Skeletal muscle tissue (tissue), 4 donors: Measurements from ENCODE around the gene APBA1. TPM values are rescaled to one million over a fixed set of nuclear protein-coding genes. Genes with fewer than 3 reads are reported as not detected.

Experiments
- H3K27ac ChIP-seq: one replicate; pipeline ENCODE4 v1.7.0; 2013; ENCODE audit warnings: mild to moderate bottlenecking, low read depth, low read length, inconsistent platforms
- H3K27me3 ChIP-seq, 3 donors: one replicate each; pipeline ENCODE4 v1.7.0; 2013; ENCODE audit warnings: low read length in 3 of 3; ENCODE audit not compliant: control insufficient read depth in 3 of 3, insufficient read depth in 3 of 3
- H3K36me3 ChIP-seq, 3 donors: one replicate each; pipeline ENCODE4 v1.7.0; 2013; ENCODE audit warnings: low read length in 3 of 3; ENCODE audit not compliant: control insufficient read depth in 3 of 3, insufficient read depth in 3 of 3
- H3K4me1 ChIP-seq, 3 donors: one replicate each; pipeline ENCODE4 v1.7.0; 2013; ENCODE audit warnings: low read length in 3 of 3, mild to moderate bottlenecking in 3 of 3; ENCODE audit not compliant: control insufficient read depth in 3 of 3, insufficient read depth in 3 of 3
- H3K4me3 ChIP-seq, 3 donors: one replicate each; pipeline ENCODE4 v1.7.0; 2013; ENCODE audit warnings: low read length in 3 of 3
- H3K9ac ChIP-seq, 3 donors: one replicate each; pipeline ENCODE4 v1.7.0; 2013; ENCODE audit warnings: low read length in 3 of 3, mild to moderate bottlenecking in 3 of 3, moderate library complexity in 2 of 3, low read depth in 1 of 3
- H3K9me3 ChIP-seq, 3 donors: one replicate each; pipeline ENCODE4 v1.7.0; 2013; ENCODE audit warnings: low read length in 3 of 3; ENCODE audit not compliant: control insufficient read depth in 3 of 3
- total RNA-seq: library from RNA; depleted of rRNA; stranded (reverse); fragments of >200 nt; gene quantifications from one replicate; pipeline ENCODE4 v1.2.3, GENCODE V29; 2014
- donor health status: Osteomylitis.

The APBA1 gene
- total RNA-seq, 1 donor from 2014 or later: 2.6 TPM

- no peak overlapping the region for H3K4me3 ChIP-seq
- H3K27ac ChIP-seq: no peak overlapping the region
- no peaks in the 10 kb centered on the region for H3K27me3 ChIP-seq
- H3K9ac ChIP-seq: no peak overlapping the region
- H3K36me3 ChIP-seq: no peaks in the 10 kb centered on the region
- H3K9me3 ChIP-seq: no peaks in the 10 kb centered on the region
- no peaks in the 10 kb centered on the region for H3K4me1 ChIP-seq
These were observed 123.5 kb downstream of the APBA1 start for GRCh38 chr9:69548681-69549080.

GRCh38 chr9:69546265-69546664 is 125.9 kb downstream of the APBA1 start:
- Histone ChIP-seq H3K9me3 (no peaks in the 10 kb centered on the region), H3K27me3 (no peaks in the 10 kb centered on the region), H3K4me3 (no peak overlapping the region), H3K27ac (no peak overlapping the region), H3K9ac (no peak overlapping the region), H3K4me1 (peaks cover 0 to 7% (median 0%) of the 10 kb centered on the region in 3 donors), H3K36me3 (no peaks in the 10 kb centered on the region)

- Histone ChIP-seq H3K9me3 (no peaks in the 10 kb centered on the region), H3K4me3 (no peak overlapping the region), H3K4me1 (peaks cover 0 to 7% (median 0%) of the 10 kb centered on the region in 3 donors), H3K27ac (no peak overlapping the region), H3K27me3 (no peaks in the 10 kb centered on the region), H3K36me3 (no peaks in the 10 kb centered on the region), H3K9ac (peak overlapping the region in 1 of 3 donors; percentile 52)
These were observed 129.0 kb downstream of the APBA1 start for GRCh38 chr9:69542942-69543704.

- H3K9me3 ChIP-seq: no peaks in the 10 kb centered on the region
- no peak overlapping the region for H3K9ac ChIP-seq
- no peak overlapping the region for H3K27ac ChIP-seq
- H3K27me3 ChIP-seq: no peaks in the 10 kb centered on the region
- no peak overlapping the region for H3K4me3 ChIP-seq
- H3K36me3 ChIP-seq: no peaks in the 10 kb centered on the region
- H3K4me1 ChIP-seq: peaks cover 0 to 7% (median 0%) of the 10 kb centered on the region in 3 donors
These were observed 130.1 kb downstream of the APBA1 start for GRCh38 chr9:69542058-69542457.

GRCh38 chr9:69535911-69536310 is 136.3 kb downstream of the APBA1 start:
- no peaks in the 10 kb centered on the region for H3K9me3 ChIP-seq
- no peak overlapping the region for H3K27ac ChIP-seq
- no peak overlapping the region for H3K9ac ChIP-seq
- no peaks in the 10 kb centered on the region for H3K36me3 ChIP-seq
- H3K4me3 ChIP-seq: no peak overlapping the region
- no peaks in the 10 kb centered on the region for H3K27me3 ChIP-seq
- no peaks in the 10 kb centered on the region for H3K4me1 ChIP-seq

- H3K27me3 ChIP-seq: no peaks in the 10 kb centered on the region
- no peak overlapping the region for H3K27ac ChIP-seq
- no peaks in the 10 kb centered on the region for H3K9me3 ChIP-seq
- H3K4me1 ChIP-seq: no peaks in the 10 kb centered on the region
- no peaks in the 10 kb centered on the region for H3K36me3 ChIP-seq
- no peak overlapping the region for H3K9ac ChIP-seq
- H3K4me3 ChIP-seq: no peak overlapping the region
These were observed 136.8 kb downstream of the APBA1 start for GRCh38 chr9:69535286-69535832.

- no peaks in the 10 kb centered on the region for H3K27me3 ChIP-seq
- H3K4me3 ChIP-seq: no peak overlapping the region
- no peaks in the 10 kb centered on the region for H3K4me1 ChIP-seq
- H3K36me3 ChIP-seq: no peaks in the 10 kb centered on the region
- no peaks in the 10 kb centered on the region for H3K9me3 ChIP-seq
- H3K27ac ChIP-seq: no peak overlapping the region
- no peak overlapping the region for H3K9ac ChIP-seq
These were observed 139.8 kb downstream of the APBA1 start for GRCh38 chr9:69532396-69532795.

- H3K27me3 ChIP-seq: no peaks in the 10 kb centered on the region
- H3K4me1 ChIP-seq: no peaks in the 10 kb centered on the region
- no peak overlapping the region for H3K27ac ChIP-seq
- no peak overlapping the region for H3K9ac ChIP-seq
- H3K36me3 ChIP-seq: no peaks in the 10 kb centered on the region
- no peaks in the 10 kb centered on the region for H3K9me3 ChIP-seq
- no peak overlapping the region for H3K4me3 ChIP-seq
These were observed 144.7 kb downstream of the APBA1 start for GRCh38 chr9:69527454-69527853.

- H3K27ac ChIP-seq: no peak overlapping the region
- no peaks in the 10 kb centered on the region for H3K4me1 ChIP-seq
- H3K9ac ChIP-seq: no peak overlapping the region
- H3K9me3 ChIP-seq: no peaks in the 10 kb centered on the region
- no peak overlapping the region for H3K4me3 ChIP-seq
- no peaks in the 10 kb centered on the region for H3K36me3 ChIP-seq
- no peaks in the 10 kb centered on the region for H3K27me3 ChIP-seq
These were observed 145.5 kb downstream of the APBA1 start for GRCh38 chr9:69526699-69527098.

GRCh38 chr9:69519470-69520240 is 152.5 kb downstream of the APBA1 start:
- no peaks in the 10 kb centered on the region for H3K27me3 ChIP-seq
- H3K9ac ChIP-seq: no peak overlapping the region
- no peaks in the 10 kb centered on the region for H3K9me3 ChIP-seq
- no peaks in the 10 kb centered on the region for H3K4me1 ChIP-seq
- no peak overlapping the region for H3K27ac ChIP-seq
- no peak overlapping the region for H3K4me3 ChIP-seq
- peaks cover 0 to 3% (median 0%) of the 10 kb centered on the region in 3 donors for H3K36me3 ChIP-seq
